ENCODE measurements around the gene NCOR1.

GRCh38 chr17:16178836-16179235 lies 36.5 kb downstream of the NCOR1 start:
- no peak for TF ChIP-seq CTCF (IDR thresholded peaks at IDR 0.05; ENCODE audit: low read depth, low read length, poor library complexity, severe bottlenecking)
- TF ChIP-seq EZH2phosphoT487 (IDR thresholded peaks at IDR 0.05; ENCODE audit: borderline replicate concordance, low read length), result no peak
